H9 (cell line): ENCODE measurements around the gene SLC9A2. TPM values are rescaled to one million over a fixed set of nuclear protein-coding genes. Genes with fewer than 3 reads are reported as not detected.

Experiments
- DNase-seq: peaks from one replicate; pipeline ENCODE4 v3.0.0-alpha.2; 2017
- H2AFZ ChIP-seq: one replicate; pipeline ENCODE4 v1.6.1; 2013; ENCODE audit warnings: mild to moderate bottlenecking, low read length, control low read depth, moderate library complexity
- H2AK5ac ChIP-seq: 2 replicates; pipeline ENCODE4 v1.6.1; 2013; ENCODE audit warnings: low read length, control low read depth, mixed read lengths; ENCODE audit not compliant: insufficient read length
- H2BK120ac ChIP-seq: one replicate; pipeline ENCODE4 v1.6.1; 2013; ENCODE audit warnings: low read depth, mild to moderate bottlenecking, low read length, control low read depth, inconsistent platforms; ENCODE audit not compliant: poor library complexity, severe bottlenecking
- H2BK12ac ChIP-seq: 2 replicates; pipeline ENCODE4 v1.6.1; 2013; ENCODE audit warnings: low read length, control low read depth, mixed read lengths, low read depth; ENCODE audit not compliant: insufficient read length
- H2BK15ac ChIP-seq: 2 replicates; pipeline ENCODE4 v1.6.1; 2013; ENCODE audit warnings: low read depth, low read length, control low read depth
- H2BK20ac ChIP-seq: one replicate; pipeline ENCODE4 v1.6.1; 2013; ENCODE audit warnings: low read depth, mild to moderate bottlenecking, low read length, control low read depth, inconsistent platforms; ENCODE audit not compliant: poor library complexity, severe bottlenecking
- H2BK5ac ChIP-seq: 2 replicates; pipeline ENCODE4 v1.6.1; 2013; ENCODE audit warnings: low read length, control low read depth, mixed read lengths; ENCODE audit not compliant: insufficient read length
- H3K14ac ChIP-seq: 2 replicates; pipeline ENCODE4 v1.6.1; 2013; ENCODE audit warnings: low read length, control low read depth; ENCODE audit not compliant: insufficient read depth
- H3K18ac ChIP-seq: 2 replicates; pipeline ENCODE4 v1.6.1; 2013; ENCODE audit warnings: low read depth, mild to moderate bottlenecking, mixed read lengths, low read length, control low read depth; ENCODE audit not compliant: insufficient read length
- H3K23ac ChIP-seq: 2 replicates; pipeline ENCODE4 v1.6.1; 2013; ENCODE audit warnings: low read length, control low read depth, mixed read lengths, low read depth; ENCODE audit not compliant: insufficient read length
- H3K23me2 ChIP-seq: 2 replicates; pipeline ENCODE4 v1.6.1; 2013; ENCODE audit warnings: low read depth, mild to moderate bottlenecking, mixed read lengths, low read length, control low read depth; ENCODE audit not compliant: insufficient read length, poor library complexity, severe bottlenecking
- H3K27ac ChIP-seq: 2 replicates; pipeline ENCODE4 v1.5.1; 2013; ENCODE audit warnings: low read length, control low read depth, mixed read lengths, low read depth; ENCODE audit not compliant: insufficient read length
- H3K27me3 ChIP-seq: 2 replicates; pipeline ENCODE4 v1.6.1; 2013; ENCODE audit warnings: low read length, control low read depth, inconsistent platforms; ENCODE audit not compliant: insufficient read depth
- H3K4ac ChIP-seq: 2 replicates; pipeline ENCODE4 v1.6.1; 2013; ENCODE audit warnings: low read depth, mild to moderate bottlenecking, control low read depth, inconsistent platforms, low read length, moderate library complexity
- H3K4me1 ChIP-seq: 2 replicates; pipeline ENCODE4 v1.6.1; 2013; ENCODE audit warnings: low read length, control low read depth, inconsistent platforms; ENCODE audit not compliant: insufficient read depth
- H3K4me2 ChIP-seq: 2 replicates; pipeline ENCODE4 v1.6.1; 2013; ENCODE audit warnings: low read length, control low read depth, mixed read lengths; ENCODE audit not compliant: insufficient read length, insufficient read depth
- H3K56ac ChIP-seq: 2 replicates; pipeline ENCODE4 v1.6.1; 2013; ENCODE audit warnings: low read depth, mild to moderate bottlenecking, mixed read lengths, low read length, control low read depth; ENCODE audit not compliant: insufficient read length
- H3K79me1 ChIP-seq: 2 replicates; pipeline ENCODE4 v1.6.1; 2013; ENCODE audit warnings: low read depth, mild to moderate bottlenecking, moderate library complexity, low read length, control low read depth, inconsistent platforms; ENCODE audit not compliant: insufficient read depth, poor library complexity, severe bottlenecking
- H3K79me2 ChIP-seq: 2 replicates; pipeline ENCODE4 v1.6.1; 2013; ENCODE audit warnings: low read length, control low read depth, inconsistent platforms; ENCODE audit not compliant: insufficient read depth
- H3K9ac ChIP-seq: 2 replicates; pipeline ENCODE4 v1.6.1; 2013; ENCODE audit warnings: low read length, control low read depth, mixed read lengths; ENCODE audit not compliant: insufficient read length; ENCODE audit errors: extremely low read depth
- H3K9me3 ChIP-seq: one replicate; pipeline ENCODE4 v1.6.1; 2013; ENCODE audit warnings: low read depth, low read length, inconsistent platforms; ENCODE audit not compliant: control insufficient read depth
- H3T11ph ChIP-seq: one replicate; pipeline ENCODE4 v1.6.1; 2013; ENCODE audit warnings: mild to moderate bottlenecking, low read length, control low read depth, inconsistent platforms
- H4K20me1 ChIP-seq: one replicate; pipeline ENCODE4 v1.6.1; 2013; ENCODE audit not compliant: control insufficient read depth, insufficient read length, insufficient read depth
- H4K5ac ChIP-seq: 2 replicates; pipeline ENCODE4 v1.6.1; 2013; ENCODE audit warnings: low read depth, mild to moderate bottlenecking, mixed read lengths, low read length, control low read depth; ENCODE audit not compliant: insufficient read length
- H4K8ac ChIP-seq: replicated peaks from 2 replicates; pipeline ENCODE4 v1.6.1; 2013; ENCODE audit warnings: low read length, control low read depth, mixed read lengths, low read depth; ENCODE audit not compliant: insufficient read length
- H4K91ac ChIP-seq: 2 replicates; pipeline ENCODE4 v1.6.1; 2013; ENCODE audit warnings: low read depth, mild to moderate bottlenecking, moderate library complexity, mixed read lengths, low read length, control low read depth; ENCODE audit not compliant: insufficient read length
- H3K27ac Mint-ChIP-seq, 3 experiments: 2 replicates in 2 of 3; 3 replicates in 1 of 3; pipeline ENCODE4 v1.8.0; 2020 to 2021; ENCODE audit warnings: mixed read lengths in 3 of 3, mild to moderate bottlenecking in 1 of 3, moderate library complexity in 1 of 3
- H3K27me3 Mint-ChIP-seq: 2 replicates; pipeline ENCODE4 v1.8.0; 2021; ENCODE audit warnings: low read depth, mild to moderate bottlenecking, moderate library complexity, mixed read lengths
- H3K36me3 Mint-ChIP-seq, 3 experiments: 2 replicates in 2 of 3; 3 replicates in 1 of 3; pipeline ENCODE4 v1.8.0; 2020 to 2021; ENCODE audit warnings: low read depth in 3 of 3, mixed read lengths in 3 of 3; ENCODE audit not compliant: insufficient read depth in 1 of 3
- H3K4me1 Mint-ChIP-seq, 2 experiments: 2 replicates each; pipeline ENCODE4 v1.8.0; 2020; ENCODE audit warnings: mixed read lengths in 2 of 2
- H3K4me3 Mint-ChIP-seq, 2 experiments: 2 replicates in 1 of 2; 3 replicates in 1 of 2; pipeline ENCODE4 v1.8.0; 2020 to 2021; ENCODE audit warnings: mild to moderate bottlenecking in 2 of 2, mixed read lengths in 2 of 2, moderate library complexity in 1 of 2
- H3K9me3 Mint-ChIP-seq, 2 experiments: 2 replicates in 1 of 2; 3 replicates in 1 of 2; pipeline ENCODE4 v1.8.0; 2020; ENCODE audit warnings: mild to moderate bottlenecking in 2 of 2, mixed read lengths in 2 of 2, moderate library complexity in 1 of 2
- WGBS: extraction: QIAGEN DNeasy Blood & Tissue Kit; methylation state at CpG from one replicate; pipeline ENCODE4 v1.1.7; 2013; ENCODE audit warnings: missing lambda C conversion rate, low lambda C conversion rate, mixed read lengths; ENCODE audit not compliant: insufficient read length; ENCODE audit errors: extremely low coverage; 5-methylcytosine and 5-hydroxymethylcytosine counted together
- total RNA-seq: library from RNA; stranded (reverse); gene quantifications from 2 replicates; pipeline ENCODE4 v1.2.1, GENCODE V29; 2021
- TF ChIP-seq, protein P1 (sequence below): fragments of 200-600 bp; sonication (generic); conservative IDR thresholded peaks from 3 replicates; pipeline ENCODE4 v1.8.0; 2021; ENCODE audit warnings: antibody characterized with exemption, mild to moderate bottlenecking

SLC9A2 gene
- total RNA-seq, 1 experiment from 2014 or later, result 0.04 TPM

DNA sequence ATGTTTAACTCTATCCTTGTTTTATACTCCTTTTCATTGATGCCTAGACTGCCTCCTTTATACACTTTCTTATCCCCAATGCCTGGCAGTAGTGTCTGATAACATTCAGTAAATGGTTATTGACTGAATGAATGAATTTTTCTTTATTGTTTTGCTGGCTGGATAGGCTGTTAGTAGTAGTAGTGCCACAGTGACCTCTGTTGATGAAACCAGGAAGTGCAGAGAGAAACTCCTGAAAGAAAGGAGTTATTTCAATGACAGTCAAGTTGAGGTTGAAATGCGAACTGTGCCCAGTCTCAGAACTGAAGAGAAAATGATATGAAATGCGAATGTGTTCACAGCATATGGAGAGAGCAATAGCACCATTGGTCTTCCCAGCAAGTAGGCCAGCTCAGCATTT, 26.8 kb upstream of the SLC9A2 start:
- H2AK5ac ChIP-seq, result no peak overlapping the region
- H3K79me1 ChIP-seq, result no peaks in the 10 kb centered on the region
- H3K4ac ChIP-seq, result no peak overlapping the region
- no peaks in the 10 kb centered on the region for H3K9me3 ChIP-seq
- no peaks in the 10 kb centered on the region for H3K79me2 ChIP-seq
- no peaks in the 10 kb centered on the region for H3K27me3 Mint-ChIP-seq
- no peak overlapping the region for H3T11ph ChIP-seq
- no peak overlapping the region for H2BK15ac ChIP-seq
- no peaks in the 10 kb centered on the region for H3K9me3 Mint-ChIP-seq
- H3K9ac ChIP-seq, result no peak overlapping the region
- H3K18ac ChIP-seq, result no peak overlapping the region
- no peak overlapping the region for H2AFZ ChIP-seq
- H4K20me1 ChIP-seq, result no peaks in the 10 kb centered on the region
- H4K5ac ChIP-seq, result no peak overlapping the region
- no peak overlapping the region for H2BK12ac ChIP-seq
- H3K23me2 ChIP-seq, result no peaks in the 10 kb centered on the region
- H4K91ac ChIP-seq, result no peak overlapping the region
- no peaks in the 10 kb centered on the region for H3K36me3 Mint-ChIP-seq
- no peaks in the 10 kb centered on the region for H3K27me3 ChIP-seq
- H3K27ac ChIP-seq, result no peak overlapping the region
- no peaks in the 10 kb centered on the region for H3K4me1 Mint-ChIP-seq
- H3K4me2 ChIP-seq, result no peak overlapping the region
- TF ChIP-seq, protein P1, sequence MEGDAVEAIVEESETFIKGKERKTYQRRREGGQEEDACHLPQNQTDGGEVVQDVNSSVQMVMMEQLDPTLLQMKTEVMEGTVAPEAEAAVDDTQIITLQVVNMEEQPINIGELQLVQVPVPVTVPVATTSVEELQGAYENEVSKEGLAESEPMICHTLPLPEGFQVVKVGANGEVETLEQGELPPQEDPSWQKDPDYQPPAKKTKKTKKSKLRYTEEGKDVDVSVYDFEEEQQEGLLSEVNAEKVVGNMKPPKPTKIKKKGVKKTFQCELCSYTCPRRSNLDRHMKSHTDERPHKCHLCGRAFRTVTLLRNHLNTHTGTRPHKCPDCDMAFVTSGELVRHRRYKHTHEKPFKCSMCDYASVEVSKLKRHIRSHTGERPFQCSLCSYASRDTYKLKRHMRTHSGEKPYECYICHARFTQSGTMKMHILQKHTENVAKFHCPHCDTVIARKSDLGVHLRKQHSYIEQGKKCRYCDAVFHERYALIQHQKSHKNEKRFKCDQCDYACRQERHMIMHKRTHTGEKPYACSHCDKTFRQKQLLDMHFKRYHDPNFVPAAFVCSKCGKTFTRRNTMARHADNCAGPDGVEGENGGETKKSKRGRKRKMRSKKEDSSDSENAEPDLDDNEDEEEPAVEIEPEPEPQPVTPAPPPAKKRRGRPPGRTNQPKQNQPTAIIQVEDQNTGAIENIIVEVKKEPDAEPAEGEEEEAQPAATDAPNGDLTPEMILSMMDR, result peak; percentile 72
- WGBS, result no CpG with 5 or more reads among the region's 2 CpGs
- H3K14ac ChIP-seq, result no peak overlapping the region
- no peak overlapping the region for H3K56ac ChIP-seq
- no peak overlapping the region for H3K27ac Mint-ChIP-seq
- H4K8ac ChIP-seq, result no peak overlapping the region
- no peak overlapping the region for H2BK5ac ChIP-seq
- H2BK20ac ChIP-seq, result no peak overlapping the region
- H3K4me1 ChIP-seq, result no peaks in the 10 kb centered on the region
- H3K4me3 Mint-ChIP-seq, result no peak overlapping the region
- DNase-seq, result no peak
- H2BK120ac ChIP-seq, result no peak overlapping the region
- H3K23ac ChIP-seq, result no peak overlapping the region
